Stimulated activated CD4-positive, alpha-beta T cell treated with anti-CD3 and anti-CD28 coated beads, TNF-alpha, amount 100 ng/mL, for 24 hours (primary cell): ENCODE results near the gene KBTBD2.
A peak's percentile ranks its signal among the peaks of the same experiment; 100 is the strongest.
"Not testable (repeated sequence)": the region's sequence is repeated elsewhere in the genome, so short reads cannot be mapped to it uniquely, and the experiment has no call there.

Source experiments
- DNase-seq, 3 experiments: peaks; one replicate each; pipeline ENCODE4 v3.0.0-alpha.2; 2020; ENCODE audit warnings: low read depth in 3 of 3

Gene KBTBD2

GRCh38 chr7:32893207-32893524 lies 1.6 kb upstream of the KBTBD2 start:
- no peak for DNase-seq

DNA sequence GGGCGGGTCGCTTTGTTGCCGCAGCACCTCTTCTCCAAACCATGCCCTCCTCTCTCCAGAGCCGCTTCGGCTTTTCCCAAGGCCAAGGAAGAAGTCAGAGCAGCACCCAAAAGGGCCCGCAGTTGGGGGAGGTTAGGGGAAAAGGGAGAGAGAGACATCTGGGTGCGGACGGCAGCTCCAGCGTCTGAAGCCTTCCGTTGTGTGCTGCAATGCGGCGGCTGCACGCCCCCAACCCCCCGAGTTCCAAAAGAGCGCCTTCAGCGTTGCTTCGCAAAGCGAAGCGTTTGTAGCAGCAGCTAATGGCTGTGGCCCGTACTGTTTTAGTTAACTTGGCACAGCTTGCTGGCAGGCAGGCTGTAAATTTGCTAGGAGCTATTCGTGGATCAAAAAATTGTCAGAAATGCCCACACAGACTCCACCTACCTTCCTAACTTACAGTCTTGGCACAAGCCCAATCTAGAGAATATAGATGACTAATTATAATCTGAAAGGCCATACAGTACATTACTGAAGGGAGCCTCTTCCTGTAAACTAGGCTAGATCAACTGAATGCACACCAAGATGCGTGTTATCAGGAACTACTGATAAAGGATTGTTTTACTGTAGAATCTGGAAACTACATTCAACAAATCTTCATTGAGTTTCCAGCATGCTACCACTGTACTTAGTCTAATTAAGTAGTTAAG lies 1.1 kb upstream of the KBTBD2 start:
- DNase-seq: peak in 2 of 3 experiments; percentile 18 to 38

DNA sequence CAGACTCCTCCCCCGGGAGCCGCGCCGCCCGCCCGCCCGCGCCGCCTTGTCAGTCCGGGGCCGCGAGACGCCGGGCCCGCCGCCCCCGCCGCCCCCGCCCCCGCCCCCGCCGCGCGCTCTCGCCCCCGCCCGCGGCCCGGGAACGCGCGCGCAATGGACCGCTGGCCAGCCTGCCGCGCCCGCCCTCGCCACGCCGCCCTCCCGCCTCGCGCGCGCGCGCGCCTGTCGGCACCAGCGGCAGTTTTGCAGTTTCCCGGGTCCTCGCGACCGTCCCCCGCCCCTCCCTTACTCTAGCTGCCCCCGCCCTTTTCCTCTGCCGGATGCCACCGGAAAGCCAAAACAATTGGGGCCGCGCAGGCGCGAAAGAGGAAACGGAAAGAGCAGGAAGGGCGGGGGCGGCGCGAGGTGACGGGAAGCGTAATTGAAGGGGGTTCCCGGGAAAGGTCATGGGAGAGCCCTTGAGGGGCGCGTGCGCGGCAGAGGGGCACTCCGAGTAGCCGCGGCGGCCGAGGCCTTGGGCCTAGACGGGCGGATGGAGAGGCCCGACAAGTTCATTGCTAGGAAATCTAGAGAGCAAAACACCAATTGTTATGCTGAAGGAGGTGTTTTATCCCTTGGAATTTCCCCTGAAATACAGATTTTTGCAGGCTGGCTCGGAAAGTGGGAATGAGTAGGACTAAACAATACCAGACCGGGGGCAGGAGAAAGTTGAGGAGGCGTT lies 400 bp upstream of the KBTBD2 start:
- DNase-seq: peak; percentile 97 to 98 (median 98)

GRCh38 chr7:32890793-32891042 lies 842 bp downstream of the KBTBD2 start:
- no peak for DNase-seq

- DNase-seq: no peak
Measured at GRCh38 chr7:32890010-32890792, 1.4 kb downstream of the KBTBD2 start.

GRCh38 chr7:32888505-32888904 lies 3.1 kb downstream of the KBTBD2 start:
- no peak for DNase-seq

- DNase-seq: no peak
Measured at GRCh38 chr7:32887395-32887794, 4.2 kb downstream of the KBTBD2 start.

GRCh38 chr7:32881074-32881982 lies 10.2 kb downstream of the KBTBD2 start:
- DNase-seq: no peak

DNA sequence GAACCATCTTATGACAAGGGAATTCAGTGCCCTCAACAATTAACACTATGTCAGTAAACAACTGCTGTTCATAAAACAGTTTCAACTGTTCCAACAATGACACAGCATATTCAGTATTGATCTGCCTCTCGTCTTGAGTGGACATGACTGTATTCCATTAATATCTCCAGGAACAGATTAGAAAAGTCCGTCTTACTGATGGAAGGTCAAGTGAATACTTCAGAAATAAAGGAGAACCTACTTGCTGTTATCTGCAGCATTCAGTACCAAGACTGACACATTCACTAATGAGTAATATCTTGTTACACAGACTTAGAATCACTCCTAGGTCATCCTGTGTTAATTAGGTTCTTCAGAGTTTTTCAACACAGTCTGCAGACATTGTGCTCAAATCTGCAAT lies 12.1 kb downstream of the KBTBD2 start:
- DNase-seq: no peak

GRCh38 chr7:32878023-32878422 lies 13.5 kb downstream of the KBTBD2 start:
- DNase-seq: not testable (repeated sequence)

DNA sequence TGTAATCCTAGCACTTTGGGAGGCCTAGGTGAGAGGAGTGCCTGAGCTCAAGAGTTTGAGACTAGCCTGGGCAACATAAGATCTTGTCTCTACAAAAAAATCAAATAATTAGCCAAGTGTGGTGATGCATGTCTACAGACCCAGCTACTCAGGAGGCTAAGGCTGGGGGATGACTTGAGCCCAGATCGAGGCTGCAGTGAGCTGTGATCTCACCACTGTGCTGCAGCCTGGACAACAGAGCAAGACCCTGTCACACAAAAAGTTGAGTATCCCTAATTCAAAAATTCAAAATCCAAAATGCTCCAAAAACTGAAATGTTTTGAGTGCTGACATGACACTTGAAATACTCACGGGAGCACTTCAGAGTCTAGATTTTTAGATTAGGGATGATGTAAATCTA lies 19.1 kb downstream of the KBTBD2 start:
- DNase-seq: no peak

DNA sequence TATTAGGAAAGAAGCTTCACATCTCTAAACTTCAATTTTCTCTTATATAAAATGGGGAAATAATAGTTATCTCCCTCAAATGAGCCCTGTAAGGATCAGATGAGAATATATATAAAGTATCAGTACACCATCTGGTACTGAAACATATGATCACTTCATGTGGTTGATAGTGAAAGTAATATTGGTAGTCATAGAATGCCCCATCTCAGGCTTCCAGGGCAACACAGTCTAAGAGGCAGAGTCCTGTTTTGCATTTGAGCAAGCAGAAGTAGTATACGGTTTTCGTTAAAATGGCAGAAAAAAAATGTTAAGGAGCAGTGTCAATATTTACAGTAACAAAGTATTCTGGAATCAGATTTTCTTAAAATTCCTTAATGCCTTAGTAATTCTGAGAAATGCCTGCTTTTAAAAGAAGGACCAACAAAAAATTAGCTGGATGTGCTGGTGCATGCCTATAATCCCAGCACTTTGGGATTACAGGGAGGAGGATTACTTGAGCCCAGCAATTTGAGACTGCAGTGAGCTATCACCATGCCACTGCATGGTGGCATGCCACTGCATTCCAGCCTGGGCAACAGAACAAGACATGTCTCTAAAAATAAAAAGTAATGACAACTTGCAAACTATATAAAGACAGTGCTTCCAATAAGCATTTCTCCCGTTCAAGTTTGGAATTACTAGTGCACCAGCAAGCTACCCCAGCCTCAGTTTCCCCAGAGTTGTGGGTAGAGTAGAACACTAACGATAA lies 19.8 kb downstream of the KBTBD2 start:
- no peak for DNase-seq

- no peak for DNase-seq
Measured at GRCh38 chr7:32870298-32870697, 21.3 kb downstream of the KBTBD2 start.

DNA sequence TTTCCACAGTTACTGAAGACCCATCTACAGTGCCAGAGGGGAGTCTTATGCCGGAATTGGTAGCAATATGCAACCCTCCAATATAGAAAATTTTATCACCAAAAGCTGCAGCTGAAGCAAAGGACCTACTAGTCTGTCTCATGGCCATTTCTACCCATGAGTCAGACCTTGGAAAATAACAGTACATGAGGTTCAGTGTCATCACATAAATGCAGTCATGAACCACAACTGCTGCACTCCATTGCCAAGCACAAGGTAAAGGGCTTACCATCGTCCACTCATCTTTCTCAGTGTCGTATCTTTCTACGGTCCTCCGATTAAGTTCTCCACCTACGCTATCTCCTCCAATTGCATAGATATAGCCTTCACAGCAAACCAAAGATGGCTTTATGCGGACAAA lies 21.8 kb downstream of the KBTBD2 start:
- no peak for DNase-seq

DNA sequence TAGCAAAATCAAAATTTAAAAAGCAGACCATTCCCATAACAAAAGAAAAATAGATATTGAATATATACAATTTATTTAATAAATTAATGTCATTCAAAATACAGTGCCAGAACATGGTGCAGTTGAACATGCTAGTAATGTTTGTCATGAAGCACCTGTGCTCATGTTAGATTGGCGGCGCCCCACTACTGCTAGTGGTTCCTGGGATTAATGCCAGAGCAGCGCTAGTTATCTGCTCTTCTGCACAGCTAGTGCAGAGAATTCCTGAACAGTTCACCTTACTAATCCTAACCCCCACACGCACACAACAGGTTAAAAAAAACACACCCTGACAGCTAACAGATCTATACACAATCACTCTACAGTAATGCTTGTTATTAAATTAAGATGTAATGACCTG lies 23.4 kb downstream of the KBTBD2 start:
- no peak for DNase-seq

DNA sequence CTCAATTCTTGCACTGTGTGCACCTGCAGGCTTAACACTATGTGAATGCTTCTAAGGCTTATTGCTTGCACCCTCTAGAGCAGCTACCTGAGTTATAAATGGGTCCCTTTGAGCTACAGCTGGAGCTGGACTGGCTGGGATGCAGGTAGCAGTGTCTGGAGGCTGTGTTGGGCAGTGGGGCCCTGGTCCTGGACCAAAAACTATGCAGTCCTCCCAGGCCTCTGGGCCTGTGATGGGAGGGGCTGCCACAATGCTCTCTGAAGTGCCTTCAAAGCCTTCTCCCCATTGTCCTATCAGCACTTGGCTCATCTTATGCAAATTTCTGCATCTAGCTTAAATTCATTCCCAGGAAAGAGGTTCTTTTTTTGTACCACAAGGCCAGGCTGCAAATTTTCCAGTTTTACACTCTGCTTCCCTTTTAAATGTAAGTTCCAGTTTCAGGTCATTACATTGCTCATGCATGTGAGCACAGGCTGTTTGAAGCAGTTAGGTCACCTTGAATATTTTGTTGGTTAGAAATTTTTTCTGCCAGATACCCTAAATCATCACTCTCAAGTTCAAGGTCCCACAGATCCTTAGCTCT lies 26.0 kb downstream of the KBTBD2 start:
- DNase-seq: no peak

DNA sequence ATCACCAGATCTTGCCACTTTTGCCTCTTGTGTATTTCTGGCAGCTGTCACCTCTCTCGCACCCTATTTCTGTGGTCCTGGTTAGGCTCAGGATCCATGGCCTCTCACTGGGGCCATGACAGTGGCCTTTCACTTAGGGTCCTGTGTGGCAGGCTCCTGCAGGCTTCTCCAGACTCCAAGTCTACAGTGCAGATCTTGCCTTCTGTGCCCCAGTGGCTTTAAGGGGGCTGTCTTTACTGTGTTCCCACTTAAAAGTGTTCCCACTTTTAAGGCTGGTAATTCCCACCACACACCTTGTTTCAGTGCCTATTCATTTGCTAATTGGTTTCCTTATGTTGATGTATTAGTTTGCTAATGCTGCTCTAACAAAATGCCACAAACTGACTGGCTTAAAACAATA lies 27.7 kb downstream of the KBTBD2 start:
- DNase-seq: not testable (repeated sequence)

GRCh38 chr7:32860090-32860489 lies 31.5 kb downstream of the KBTBD2 start:
- no peak for DNase-seq

- DNase-seq: no peak
Measured at GRCh38 chr7:32858648-32859047, 32.9 kb downstream of the KBTBD2 start.

DNA sequence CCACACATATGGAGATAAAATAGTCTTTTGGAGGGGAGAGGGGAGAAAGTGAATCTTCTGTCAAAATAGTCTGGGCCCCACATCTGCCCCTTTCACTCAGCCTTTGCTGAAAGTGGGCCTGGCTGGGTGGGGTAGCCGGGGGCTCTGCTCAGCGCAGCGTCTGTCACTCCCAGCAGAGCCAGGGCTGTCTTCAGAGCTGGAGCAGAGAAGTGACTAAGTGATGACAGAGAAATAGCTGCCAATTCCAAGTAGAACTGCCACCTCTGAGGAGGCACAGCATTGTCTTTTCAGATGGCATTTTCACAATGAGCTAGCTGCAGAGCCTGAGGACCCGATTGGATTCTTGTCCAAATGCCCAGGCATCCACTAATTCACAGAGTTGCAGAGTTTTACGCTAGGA lies 34.5 kb downstream of the KBTBD2 start:
- DNase-seq: not testable (repeated sequence)
